ENCODE data around the gene KRTAP10-12.

The KRTAP10-12 gene

DNA sequence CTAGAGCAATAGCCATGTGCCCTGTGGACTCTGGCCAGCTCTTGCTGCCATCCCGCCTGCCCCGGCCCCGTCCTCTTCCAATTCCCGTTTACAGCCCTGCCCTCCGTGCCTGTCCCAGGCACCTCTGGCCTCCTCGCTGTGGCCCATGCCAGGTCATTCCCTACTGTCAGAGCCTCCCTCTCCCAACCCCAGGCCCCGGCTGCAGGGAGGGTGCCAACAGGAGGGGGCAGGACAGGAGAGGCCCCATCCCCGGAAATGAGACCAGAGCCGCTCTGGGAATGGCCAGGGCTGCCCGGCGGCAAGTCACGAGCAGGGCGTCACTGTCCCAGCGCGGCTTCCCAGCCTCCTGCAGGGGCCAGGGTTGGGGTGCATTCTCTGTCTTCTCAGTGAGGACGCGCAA lies 37.9 kb downstream of the KRTAP10-12 start:
- no peak for FAIRE-seq

DNA sequence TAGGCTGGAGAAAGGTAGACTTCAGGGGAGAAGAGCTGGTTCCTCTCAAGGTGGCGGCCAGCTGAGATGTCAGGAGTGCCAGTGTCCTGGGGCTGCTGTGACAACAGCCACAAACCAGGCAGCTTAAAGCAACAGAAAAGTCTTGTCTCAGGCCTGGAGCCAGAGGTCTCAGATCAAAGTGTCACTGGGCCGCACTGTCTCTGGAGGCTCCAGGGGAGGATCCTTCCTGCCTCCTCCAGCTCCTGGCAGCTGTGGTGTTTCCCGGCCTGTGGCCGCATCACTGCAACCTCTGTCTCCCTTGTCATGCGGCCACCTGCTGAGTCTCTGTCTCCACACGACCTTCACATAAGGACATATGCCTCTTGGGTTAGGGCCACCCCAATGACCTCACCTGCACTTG lies 38.8 kb downstream of the KRTAP10-12 start:
- FAIRE-seq, result no peak

DNA sequence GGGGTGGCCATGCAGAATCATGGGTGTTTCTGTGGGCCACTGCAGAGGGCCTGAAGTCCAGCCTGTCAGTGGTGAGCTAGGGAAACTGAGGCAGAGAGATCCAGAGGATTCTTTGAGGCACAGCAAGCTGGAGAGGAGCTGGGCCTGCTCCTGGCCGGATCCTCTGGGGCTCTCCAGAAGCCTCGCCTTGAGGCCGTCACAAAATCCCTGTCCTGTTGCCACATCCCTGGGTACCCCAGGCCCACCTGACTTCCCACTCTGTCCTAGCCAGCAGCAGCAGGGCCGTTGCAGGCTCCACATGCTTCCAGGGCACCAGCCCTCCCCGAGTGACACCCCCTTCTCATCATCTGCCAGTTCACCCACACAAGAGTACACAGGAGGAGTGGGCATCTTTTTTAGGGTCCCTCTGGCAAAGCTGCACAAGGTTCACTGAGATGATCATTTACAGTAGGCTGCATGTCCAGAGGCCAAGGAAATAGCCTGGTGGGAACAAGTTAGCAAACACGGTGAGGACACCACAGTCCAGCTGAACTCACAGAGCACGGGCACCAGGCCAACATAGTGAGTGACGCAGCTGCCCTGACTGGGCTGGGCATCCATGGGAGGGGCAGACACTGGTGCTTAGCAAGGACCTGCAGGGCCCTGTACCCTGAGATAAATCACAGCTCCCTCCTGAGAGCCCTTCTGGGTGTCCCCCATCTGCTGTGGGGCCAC lies 39.5 kb downstream of the KRTAP10-12 start:
- FAIRE-seq, result no peak

DNA sequence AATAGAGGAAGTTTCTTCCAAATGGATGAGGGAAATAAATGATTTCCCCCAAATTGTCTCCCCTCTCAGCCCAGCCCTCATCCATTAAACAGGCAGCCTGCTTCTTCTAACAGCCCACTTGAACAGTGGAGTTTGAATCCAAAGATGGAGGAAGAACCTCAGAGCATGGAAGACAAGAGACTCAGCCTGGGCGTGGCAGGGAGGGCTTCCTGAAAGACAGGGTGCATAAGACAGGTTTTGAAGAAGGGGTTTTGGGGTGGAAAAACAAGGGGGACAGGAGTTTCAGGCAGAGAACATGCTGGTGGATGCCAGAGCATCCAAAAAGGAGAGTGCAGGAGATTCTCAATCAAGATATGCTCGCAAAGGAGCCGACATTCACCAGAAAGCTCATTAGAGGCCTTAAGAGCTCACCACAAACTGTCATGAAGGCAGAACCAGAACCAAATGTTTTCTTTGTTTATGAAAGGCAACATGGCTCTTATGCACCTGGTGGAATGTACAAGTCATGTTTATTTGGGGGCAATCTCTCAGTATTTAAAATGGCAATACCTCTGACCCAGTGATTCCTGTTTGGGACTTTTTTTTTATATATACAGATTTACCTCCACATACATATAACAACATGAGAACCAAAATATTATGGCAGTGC lies 40.9 kb downstream of the KRTAP10-12 start:
- no peak for FAIRE-seq

DNA sequence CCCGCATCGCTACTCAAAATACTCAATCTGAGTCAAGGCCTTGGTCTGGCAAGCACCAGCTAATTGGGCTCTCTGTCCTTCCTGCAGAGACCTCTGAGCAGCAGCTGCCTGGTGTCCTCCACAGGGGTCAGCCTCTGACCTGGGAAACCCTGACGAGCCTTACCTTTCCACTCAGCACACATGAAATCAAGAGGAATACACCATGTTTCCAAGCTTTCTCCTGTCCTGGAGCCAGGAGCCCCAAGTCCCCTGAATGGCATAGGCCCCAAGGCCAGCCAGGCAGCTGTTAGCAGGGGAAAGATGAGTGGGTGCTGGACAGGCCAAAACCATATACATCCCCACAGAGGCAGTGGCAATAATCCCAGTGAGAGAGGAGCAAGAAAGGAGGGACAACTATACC lies 41.6 kb downstream of the KRTAP10-12 start:
- FAIRE-seq, result no peak

DNA sequence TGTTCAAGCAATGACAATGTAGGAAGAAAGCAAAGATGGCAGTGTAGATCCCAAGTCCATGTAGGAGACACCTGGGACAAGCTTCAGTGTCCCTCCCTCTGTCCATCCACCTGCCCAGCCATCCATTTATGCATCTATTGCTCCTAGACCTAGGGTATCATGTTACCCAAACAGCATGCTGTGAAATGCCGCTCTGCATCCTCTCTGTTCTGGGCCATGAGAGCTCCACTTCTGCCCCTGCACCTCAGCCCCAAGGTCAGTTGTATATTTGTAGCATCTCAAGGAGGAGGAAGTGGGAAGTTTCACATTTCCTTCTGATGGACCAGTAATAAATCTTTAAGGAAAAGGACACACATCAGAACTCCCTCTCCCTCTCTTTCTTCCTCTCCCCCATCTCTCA lies 42.3 kb downstream of the KRTAP10-12 start:
- FAIRE-seq, result no peak

DNA sequence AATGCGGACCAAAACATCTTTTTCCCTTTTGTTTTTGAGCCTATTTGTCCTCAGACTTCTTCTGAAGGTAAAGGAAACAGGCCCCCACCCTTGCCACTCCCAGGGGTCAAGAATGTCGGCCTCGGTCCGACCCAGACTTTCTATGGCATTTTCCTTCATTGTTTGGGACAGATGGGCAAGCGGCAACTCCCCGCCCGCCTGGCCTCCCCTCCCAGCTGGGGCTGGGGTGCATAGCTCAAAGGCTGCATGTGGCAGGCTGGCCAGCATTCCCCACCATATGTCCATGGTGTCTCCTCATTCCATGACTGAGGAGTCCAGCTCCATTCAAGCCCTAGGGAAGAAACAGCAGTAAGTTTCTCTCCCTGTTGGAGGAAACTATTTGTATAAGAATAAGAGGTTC lies 43.8 kb downstream of the KRTAP10-12 start:
- no peak for FAIRE-seq

DNA sequence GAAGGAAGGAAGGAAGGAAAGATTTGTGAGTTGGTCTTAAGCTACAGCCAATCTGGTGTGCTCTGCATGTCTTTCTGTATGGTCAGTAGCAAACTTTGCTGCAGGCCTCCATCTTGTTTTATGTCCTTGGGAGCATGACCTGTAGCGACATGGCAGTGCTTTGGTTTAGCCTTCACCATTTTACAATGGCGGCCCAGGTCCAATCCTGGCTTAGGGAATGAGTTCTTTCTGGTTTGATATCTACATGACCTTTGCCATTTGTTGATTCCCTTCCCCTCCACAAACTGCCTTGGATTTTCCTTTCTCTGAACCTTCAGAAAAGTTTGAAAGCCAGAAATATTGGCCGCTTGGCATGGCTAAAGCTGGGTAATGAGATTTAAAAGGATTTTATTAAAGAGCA lies 44.9 kb downstream of the KRTAP10-12 start:
- FAIRE-seq, result no peak

DNA sequence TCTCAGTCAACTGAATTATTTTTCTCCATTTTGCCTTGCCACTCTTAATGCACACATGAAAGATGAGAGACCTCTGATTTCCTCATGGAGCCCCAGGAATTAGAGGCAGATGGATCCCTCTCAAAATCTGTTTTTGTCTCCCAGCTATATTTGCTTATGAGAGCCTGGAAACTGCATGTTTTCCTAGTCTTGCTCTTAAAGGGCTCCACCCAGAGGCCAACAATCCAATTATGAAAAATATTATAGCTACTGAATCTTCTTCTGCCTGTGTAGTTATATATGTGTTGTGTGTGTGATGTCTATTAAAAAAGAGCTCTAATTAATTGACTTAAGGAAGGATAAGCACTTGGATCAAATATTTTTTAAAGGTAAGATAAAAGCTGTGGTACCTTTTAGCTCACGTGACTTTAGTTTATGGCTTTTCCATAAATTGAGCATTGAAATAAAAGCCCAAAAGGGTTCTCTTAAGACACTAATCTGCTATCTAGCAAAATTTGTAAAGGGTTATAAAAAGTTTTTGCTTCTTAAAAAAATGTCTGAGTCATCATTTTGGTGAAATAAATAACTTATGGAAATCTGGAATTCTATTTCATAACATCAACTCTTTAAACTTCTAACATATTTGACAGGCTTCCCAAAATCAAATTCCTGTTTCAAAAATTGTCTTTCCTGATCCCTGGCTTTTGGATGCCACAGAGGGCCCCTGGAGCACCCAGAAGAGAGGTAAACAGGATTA lies 45.6 kb downstream of the KRTAP10-12 start:
- FAIRE-seq, result no peak
